ENCODE data around the gene POLE2.
"Not testable (repeated sequence)": the region's sequence is repeated elsewhere in the genome, so short reads cannot be mapped to it uniquely, and the experiment has no call there.

Gene POLE2

DNA sequence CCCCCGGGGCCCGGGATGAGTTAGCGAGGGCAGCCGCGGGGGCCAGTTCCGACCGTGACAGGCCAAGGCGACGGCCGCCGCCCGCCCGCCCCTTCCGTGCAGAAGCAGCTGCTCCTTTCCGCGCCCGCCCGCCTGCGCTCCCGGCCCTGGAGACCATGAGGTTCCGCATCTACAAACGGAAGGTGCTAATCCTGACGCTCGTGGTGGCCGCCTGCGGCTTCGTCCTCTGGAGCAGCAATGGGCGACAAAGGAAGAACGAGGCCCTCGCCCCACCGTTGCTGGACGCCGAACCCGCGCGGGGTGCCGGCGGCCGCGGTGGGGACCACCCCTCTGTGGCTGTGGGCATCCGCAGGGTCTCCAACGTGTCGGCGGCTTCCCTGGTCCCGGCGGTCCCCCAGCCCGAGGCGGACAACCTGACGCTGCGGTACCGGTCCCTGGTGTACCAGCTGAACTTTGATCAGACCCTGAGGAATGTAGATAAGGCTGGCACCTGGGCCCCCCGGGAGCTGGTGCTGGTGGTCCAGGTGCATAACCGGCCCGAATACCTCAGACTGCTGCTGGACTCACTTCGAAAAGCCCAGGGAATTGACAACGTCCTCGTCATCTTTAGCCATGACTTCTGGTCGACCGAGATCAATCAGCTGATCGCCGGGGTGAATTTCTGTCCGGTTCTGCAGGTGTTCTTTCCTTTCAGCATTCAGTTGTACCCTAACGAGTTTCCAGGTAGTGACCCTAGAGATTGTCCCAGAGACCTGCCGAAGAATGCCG, 66.7 kb downstream of the POLE2 start:
- TF ChIP-seq, protein P1, sequence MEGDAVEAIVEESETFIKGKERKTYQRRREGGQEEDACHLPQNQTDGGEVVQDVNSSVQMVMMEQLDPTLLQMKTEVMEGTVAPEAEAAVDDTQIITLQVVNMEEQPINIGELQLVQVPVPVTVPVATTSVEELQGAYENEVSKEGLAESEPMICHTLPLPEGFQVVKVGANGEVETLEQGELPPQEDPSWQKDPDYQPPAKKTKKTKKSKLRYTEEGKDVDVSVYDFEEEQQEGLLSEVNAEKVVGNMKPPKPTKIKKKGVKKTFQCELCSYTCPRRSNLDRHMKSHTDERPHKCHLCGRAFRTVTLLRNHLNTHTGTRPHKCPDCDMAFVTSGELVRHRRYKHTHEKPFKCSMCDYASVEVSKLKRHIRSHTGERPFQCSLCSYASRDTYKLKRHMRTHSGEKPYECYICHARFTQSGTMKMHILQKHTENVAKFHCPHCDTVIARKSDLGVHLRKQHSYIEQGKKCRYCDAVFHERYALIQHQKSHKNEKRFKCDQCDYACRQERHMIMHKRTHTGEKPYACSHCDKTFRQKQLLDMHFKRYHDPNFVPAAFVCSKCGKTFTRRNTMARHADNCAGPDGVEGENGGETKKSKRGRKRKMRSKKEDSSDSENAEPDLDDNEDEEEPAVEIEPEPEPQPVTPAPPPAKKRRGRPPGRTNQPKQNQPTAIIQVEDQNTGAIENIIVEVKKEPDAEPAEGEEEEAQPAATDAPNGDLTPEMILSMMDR (IDR thresholded peaks at IDR 0.05; ENCODE audit: insufficient read depth, low read depth, low read length, missing control alignments), result no peak
- H3K4me3 ChIP-seq (ENCODE audit: low read depth, low read length), result peak overlapping the region; percentile 98
- peak; percentile 86 for DNase-seq (ENCODE audit: low read depth)

DNA sequence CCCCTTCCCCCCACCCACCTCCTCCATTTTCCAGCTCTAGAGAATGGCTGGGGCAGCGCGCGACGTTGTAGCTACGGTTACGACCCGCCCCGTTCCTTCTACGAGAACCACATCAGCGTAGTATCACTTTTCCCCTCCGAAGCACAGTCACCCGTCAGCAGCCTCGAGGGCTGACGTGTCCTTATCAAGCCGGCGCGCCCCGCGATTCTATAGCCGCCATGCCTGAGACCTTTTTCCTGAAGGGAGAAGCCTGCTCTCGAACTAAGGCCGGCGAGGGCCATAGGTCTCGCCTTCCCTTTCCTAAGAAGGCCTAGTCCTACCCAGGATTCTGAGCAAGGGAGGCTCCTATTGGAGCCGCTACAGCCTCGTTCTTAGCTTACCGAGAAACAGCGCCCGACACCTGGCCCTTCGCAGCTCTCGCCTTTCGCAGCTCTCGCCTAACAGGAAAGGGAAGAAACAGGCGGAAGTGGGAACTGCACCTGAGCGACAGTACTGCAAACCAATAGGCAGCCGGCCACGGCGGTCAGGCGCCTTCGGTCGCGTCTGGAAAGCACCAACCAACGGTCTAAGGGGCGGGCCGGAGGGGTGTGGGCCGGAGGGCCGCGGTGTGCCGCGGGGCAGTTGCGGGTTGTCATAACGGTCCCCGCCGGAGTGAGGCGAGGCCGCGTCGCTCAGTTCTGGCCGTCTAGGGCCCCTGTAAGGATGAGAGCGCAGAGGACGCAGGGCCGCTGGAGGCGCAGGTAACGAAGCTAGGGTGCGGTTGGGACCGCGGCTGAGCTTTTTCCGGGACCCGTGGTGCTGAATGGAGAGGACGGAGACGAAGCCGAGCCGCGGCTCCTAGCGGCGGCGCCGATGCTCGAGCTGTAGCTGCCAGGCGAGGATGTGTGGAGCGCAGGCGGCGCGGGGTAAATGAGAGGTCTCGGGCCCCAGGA, 67.6 kb downstream of the POLE2 start, which contains the start of the genes MGAT2 and RPL36AL:
MGAT2 (plus strand) TSS at position 618 of the 932 bp plus-strand sequence. CDS start 470 bp downstream, outside the sequence.
RPL36AL (minus strand) TSS at position 445 of the 932 bp plus-strand sequence. CDS start 1,522 bp downstream, outside the sequence.
- peak; percentile 99 for DNase-seq (ENCODE audit: low read depth)
- peak within 1 kb of the TSS; percentile 98 for H3K4me3 ChIP-seq (ENCODE audit: low read depth, low read length)
- TF ChIP-seq, protein P1 (IDR thresholded peaks at IDR 0.05; ENCODE audit: insufficient read depth, low read depth, low read length, missing control alignments), result no peak

DNA sequence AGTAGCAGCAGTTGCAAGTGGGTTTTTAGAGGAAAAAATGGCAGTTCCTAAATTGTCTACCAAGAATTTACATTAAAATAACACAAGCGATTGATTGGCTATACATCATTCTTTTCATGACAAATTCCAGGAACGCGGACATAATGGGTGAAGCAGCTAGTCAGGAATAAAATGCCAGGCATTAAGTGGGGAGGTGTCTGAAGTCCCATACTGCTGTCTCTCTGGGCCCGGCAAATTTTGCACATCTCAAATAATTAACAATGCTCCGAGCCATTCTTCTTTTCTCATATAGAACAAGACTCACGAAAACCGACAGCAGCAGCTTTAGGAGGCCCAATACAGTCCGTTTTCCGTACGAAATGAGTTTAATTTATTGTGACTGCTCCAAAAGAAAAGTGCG, 68.3 kb downstream of the POLE2 start:
- H3K4me3 ChIP-seq (ENCODE audit: low read depth, low read length), result peak overlapping the region; percentile 98
- TF ChIP-seq, protein P1 (IDR thresholded peaks at IDR 0.05; ENCODE audit: insufficient read depth, low read depth, low read length, missing control alignments), result no peak
- DNase-seq (ENCODE audit: low read depth), result no peak

DNA sequence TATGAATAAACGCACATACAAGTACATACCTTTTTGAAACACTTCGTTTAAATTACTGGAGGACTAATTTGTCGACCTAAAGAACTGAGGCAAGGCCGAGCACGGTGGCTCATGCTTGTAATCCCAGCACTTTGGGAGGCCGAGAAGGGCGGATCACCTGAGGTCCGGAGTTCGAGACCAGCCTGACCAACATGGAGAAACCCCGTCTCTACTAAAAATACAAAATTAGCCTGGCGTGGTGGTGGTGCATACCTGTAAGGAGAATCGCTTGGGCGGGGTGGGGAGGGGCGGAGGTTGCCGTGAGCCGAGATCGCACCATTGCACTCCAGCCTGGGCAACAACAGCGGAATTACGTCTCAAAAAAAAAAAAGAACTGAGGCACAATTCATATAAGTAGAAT, 68.7 kb downstream of the POLE2 start:
- DNase-seq (ENCODE audit: low read depth), result not testable (repeated sequence)
- peak overlapping the region; percentile 98 for H3K4me3 ChIP-seq (ENCODE audit: low read depth, low read length)

DNA sequence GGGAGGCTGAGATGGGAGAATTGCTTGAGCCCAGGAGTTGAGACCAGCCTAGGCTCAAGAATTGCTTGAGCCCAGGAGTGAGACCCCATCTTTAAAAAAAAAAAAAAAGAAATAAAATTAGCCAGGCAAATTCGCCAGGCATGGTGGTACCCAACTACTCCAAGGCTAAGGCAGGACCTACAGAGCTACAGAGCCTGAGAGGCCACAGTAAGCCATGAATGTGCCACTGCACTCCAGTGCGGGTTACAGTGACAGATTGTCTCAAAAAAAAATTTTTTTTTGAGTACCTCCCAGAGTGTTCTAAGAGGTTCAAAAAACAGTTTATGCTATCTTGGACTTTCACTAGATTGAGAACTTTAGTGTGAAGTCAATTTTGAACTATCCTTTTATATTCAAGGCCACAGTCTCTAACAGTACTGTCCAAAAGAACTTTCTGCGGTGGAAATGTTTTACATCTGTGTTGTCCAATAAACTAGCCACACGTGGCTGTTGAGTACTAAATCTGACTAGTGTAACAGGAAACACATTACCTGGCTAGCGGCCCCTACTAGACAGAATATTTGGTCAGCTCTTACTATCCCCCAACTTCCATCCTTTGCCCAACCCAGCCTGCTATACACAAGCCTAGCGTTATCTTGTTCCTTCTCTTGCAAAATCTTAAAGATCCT, 70.0 kb downstream of the POLE2 start:
- H3K4me3 ChIP-seq (ENCODE audit: low read depth, low read length), result peak overlapping the region; percentile 98; the same call in 1 of the 2 replicates
- no peak for DNase-seq (ENCODE audit: low read depth)
- TF ChIP-seq, protein P1 (IDR thresholded peaks at IDR 0.05; ENCODE audit: insufficient read depth, low read depth, low read length, missing control alignments), result no peak

DNA sequence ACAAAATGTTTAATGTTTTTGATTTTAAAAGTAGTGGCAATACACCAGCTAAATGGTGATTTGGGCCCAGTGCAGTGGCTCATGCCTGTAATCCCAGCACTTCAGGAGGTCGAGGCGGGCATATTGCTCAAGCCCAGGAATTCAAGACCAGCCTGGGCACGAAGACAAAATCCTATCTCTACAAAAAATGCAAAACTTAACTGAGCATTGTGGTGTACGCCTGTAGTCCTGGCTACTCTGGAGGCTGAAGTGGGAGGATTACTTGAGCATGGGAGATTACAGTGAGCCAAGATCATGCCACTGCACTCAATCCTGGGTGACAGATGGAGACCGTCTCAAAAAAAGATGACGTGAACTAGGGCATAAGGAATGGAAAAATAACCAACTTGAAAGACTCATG, 72.2 kb downstream of the POLE2 start:
- DNase-seq (ENCODE audit: low read depth), result no peak
- H3K4me3 ChIP-seq (ENCODE audit: low read depth, low read length), result no peak overlapping the region
- TF ChIP-seq, protein P1 (IDR thresholded peaks at IDR 0.05; ENCODE audit: insufficient read depth, low read depth, low read length, missing control alignments), result no peak
